Prostate gland (tissue), 2 donors: ENCODE results near the gene SERPINA5. TPM values are rescaled to one million over a fixed set of nuclear protein-coding genes. Genes with fewer than 3 reads are reported as not detected.

Experiments used
- DNase-seq: peaks from one replicate; pipeline ENCODE4 v3.0.0-alpha.2; 2019; ENCODE audit warnings: low spot score
- H3K27ac ChIP-seq, 2 donors: fragments of 200-600 bp; sonication (generic); 2 replicates each; pipeline ENCODE4 v1.5.1; 2017 to 2019
- H3K27me3 ChIP-seq: fragments of 200-600 bp; sonication (generic); replicated peaks from 2 replicates; pipeline ENCODE4 v1.5.1; 2019; ENCODE audit not compliant: insufficient read depth
- H3K36me3 ChIP-seq, 2 donors: fragments of 200-600 bp; sonication (generic); 1 replicate in 1 of 2; 2 replicates in 1 of 2; pipeline versions ENCODE4 v1.5.1 to v1.8.1; 2017 to 2019
- H3K4me1 ChIP-seq: fragments of 200-600 bp; sonication (generic); replicated peaks from 2 replicates; pipeline ENCODE4 v1.5.1; 2019
- H3K4me3 ChIP-seq, 2 donors: fragments of 200-600 bp; sonication (generic); 2 replicates each; pipeline ENCODE4 v1.5.1; 2017 to 2019
- H3K9me3 ChIP-seq: fragments of 200-600 bp; sonication (generic); 2 replicates; pipeline ENCODE4 v1.5.1; 2017
- POLR2A ChIP-seq: fragments of 450-650 bp; IDR thresholded peaks from one replicate; pipeline ENCODE4 v1.6.1; 2016; ENCODE audit warnings: antibody characterized with exemption, mild to moderate bottlenecking
- POLR2AphosphoS5 ChIP-seq: sonication (generic); formaldehyde crosslinking; IDR thresholded peaks from one replicate; pipeline ENCODE4 v1.6.1; 2017; ENCODE audit warnings: antibody characterized with exemption
- WGBS: methylation state at CpG from one replicate; pipeline ENCODE4 v1.1.5; 2018; 5-methylcytosine and 5-hydroxymethylcytosine counted together
- intact Hi-C: fragments of 100-400 bp; cut with DNase I; formaldehyde crosslinking; loops from one replicate; pipeline ENCODE4 v1.14.2; 2022
- total RNA-seq, 2 donors: library from RNA; depleted of rRNA; stranded (reverse); fragments of >200 nt; gene quantifications; one replicate each; pipeline ENCODE4 v1.1.0, GENCODE V29; 2016
- TF ChIP-seq, protein P1 (sequence below), 4 experiments: fragments of 200-600 bp in 2 of 4; fragments of 450-650 bp in 2 of 4; sonication (generic) in 2 of 4; IDR thresholded peaks; 1 replicate in 3 of 4; 2 replicates in 1 of 4; pipeline ENCODE4 v1.5.1; 2016 to 2019; ENCODE audit warnings: antibody characterized with exemption in 4 of 4, mild to moderate bottlenecking in 2 of 4, moderate library complexity in 2 of 4

Gene SERPINA5
- total RNA-seq, 2 donors from 2014 or later: 2.6 to 936 TPM

DNA sequence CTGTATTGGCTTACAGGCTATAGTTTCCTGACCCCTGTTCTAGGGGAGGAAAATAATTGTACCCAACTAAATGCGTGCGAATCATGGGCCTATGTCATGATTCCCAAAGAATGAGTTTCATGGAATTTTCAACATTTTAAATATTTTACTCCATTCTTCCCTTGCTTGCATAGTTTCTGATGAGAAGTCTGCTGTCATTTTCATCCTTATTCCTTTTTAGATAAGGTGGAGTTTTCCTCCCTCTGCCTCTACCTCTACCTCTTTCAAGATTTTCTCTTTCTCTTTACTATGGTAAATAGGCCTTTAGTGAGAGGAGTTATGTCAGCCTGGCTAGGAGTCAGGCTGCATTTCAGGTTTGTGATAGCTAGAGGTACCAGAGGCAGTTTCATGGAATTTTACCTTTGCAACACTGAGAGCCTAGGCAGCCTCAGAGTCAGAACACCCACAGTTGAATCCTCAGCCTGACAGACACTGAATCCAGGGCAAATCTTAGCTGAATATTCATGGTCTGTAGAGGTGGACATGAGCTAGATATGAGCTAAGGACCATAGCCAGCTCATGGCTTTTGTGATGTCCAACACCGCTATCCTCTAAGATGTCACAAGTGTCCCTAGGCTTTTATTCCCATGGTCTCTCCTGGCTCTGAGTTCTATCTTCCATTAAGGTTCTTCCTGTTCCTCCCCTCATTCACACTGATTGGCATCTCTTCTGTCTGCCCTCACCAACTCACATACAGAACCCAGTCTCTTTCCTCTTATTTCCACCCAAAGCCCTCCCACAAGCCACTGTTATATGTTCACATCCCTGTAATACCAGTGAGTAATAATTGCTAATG, 37.0 kb downstream of the SERPINA5 start:
- over 99% methylated on average over 3 of the region's 3 CpGs for WGBS
- no peaks in the 10 kb centered on the region for H3K27me3 ChIP-seq
- H3K27ac ChIP-seq: no peak overlapping the region
- no peaks in the 10 kb centered on the region for H3K9me3 ChIP-seq
- no peaks in the 10 kb centered on the region for H3K36me3 ChIP-seq
- intact Hi-C loops: no loop called here
- no peaks in the 10 kb centered on the region for H3K4me1 ChIP-seq
- H3K4me3 ChIP-seq: no peak overlapping the region
- TF ChIP-seq POLR2AphosphoS5 (no peak), POLR2A (no peak)
- TF ChIP-seq, protein P1, sequence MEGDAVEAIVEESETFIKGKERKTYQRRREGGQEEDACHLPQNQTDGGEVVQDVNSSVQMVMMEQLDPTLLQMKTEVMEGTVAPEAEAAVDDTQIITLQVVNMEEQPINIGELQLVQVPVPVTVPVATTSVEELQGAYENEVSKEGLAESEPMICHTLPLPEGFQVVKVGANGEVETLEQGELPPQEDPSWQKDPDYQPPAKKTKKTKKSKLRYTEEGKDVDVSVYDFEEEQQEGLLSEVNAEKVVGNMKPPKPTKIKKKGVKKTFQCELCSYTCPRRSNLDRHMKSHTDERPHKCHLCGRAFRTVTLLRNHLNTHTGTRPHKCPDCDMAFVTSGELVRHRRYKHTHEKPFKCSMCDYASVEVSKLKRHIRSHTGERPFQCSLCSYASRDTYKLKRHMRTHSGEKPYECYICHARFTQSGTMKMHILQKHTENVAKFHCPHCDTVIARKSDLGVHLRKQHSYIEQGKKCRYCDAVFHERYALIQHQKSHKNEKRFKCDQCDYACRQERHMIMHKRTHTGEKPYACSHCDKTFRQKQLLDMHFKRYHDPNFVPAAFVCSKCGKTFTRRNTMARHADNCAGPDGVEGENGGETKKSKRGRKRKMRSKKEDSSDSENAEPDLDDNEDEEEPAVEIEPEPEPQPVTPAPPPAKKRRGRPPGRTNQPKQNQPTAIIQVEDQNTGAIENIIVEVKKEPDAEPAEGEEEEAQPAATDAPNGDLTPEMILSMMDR (IDR thresholded peaks at IDR 0.05): no peak
- DNase-seq: no peak

DNA sequence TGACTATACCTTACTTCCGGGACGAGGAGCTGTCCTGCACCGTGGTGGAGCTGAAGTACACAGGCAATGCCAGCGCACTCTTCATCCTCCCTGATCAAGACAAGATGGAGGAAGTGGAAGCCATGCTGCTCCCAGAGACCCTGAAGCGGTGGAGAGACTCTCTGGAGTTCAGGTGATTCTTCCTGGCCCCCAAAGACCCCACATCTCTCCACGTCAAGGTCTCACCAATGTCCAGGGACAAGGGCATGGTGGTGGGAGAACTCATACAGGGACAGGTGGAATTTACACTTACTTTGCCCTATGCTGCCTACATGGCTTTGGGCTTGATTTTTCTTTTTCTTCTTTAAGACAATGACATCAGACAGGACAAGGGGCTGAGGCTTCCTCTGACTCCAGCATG, 38.1 kb downstream of the SERPINA5 start:
- intact Hi-C loops: no loop called here
- no peak overlapping the region for H3K27ac ChIP-seq
- no peaks in the 10 kb centered on the region for H3K27me3 ChIP-seq
- no peak overlapping the region for H3K4me3 ChIP-seq
- H3K36me3 ChIP-seq: no peaks in the 10 kb centered on the region
- 91% methylated on average over 6 of the region's 6 CpGs for WGBS
- DNase-seq: no peak
- no peak for TF ChIP-seq POLR2AphosphoS5
- TF ChIP-seq POLR2A: no peak
- TF ChIP-seq, protein P1 (IDR thresholded peaks at IDR 0.05): no peak
- no peaks in the 10 kb centered on the region for H3K9me3 ChIP-seq
- no peaks in the 10 kb centered on the region for H3K4me1 ChIP-seq

DNA sequence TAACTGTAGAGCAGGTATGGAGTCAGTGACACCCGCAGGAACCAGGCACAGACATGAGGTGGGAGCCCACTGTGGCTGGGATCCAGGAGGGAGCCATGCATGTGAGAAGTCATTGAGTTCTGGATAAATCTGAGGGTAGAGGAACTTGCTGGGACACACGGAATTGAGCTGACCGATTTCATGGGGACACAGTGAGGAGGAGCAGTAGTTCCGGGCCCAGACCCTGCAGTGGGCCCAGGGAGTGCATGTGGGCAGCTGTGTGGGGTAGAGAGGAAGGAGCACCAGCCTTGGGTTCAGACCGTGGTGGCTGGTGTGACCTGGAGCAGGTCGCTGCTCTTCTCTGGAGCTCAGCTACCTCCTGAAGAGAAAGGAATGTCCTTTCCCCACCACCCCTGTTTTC, 39.4 kb downstream of the SERPINA5 start:
- intact Hi-C loops: no loop called here
- TF ChIP-seq POLR2A: no peak
- TF ChIP-seq, protein P1 (IDR thresholded peaks at IDR 0.05): no peak
- no peak for TF ChIP-seq POLR2AphosphoS5
- WGBS: 86% methylated on average over 6 of the region's 6 CpGs
- H3K36me3 ChIP-seq: no peaks in the 10 kb centered on the region
- DNase-seq: no peak
- no peak overlapping the region for H3K4me3 ChIP-seq
- no peak overlapping the region for H3K27ac ChIP-seq
- H3K27me3 ChIP-seq: no peaks in the 10 kb centered on the region
- H3K4me1 ChIP-seq: no peaks in the 10 kb centered on the region
- H3K9me3 ChIP-seq: no peaks in the 10 kb centered on the region

DNA sequence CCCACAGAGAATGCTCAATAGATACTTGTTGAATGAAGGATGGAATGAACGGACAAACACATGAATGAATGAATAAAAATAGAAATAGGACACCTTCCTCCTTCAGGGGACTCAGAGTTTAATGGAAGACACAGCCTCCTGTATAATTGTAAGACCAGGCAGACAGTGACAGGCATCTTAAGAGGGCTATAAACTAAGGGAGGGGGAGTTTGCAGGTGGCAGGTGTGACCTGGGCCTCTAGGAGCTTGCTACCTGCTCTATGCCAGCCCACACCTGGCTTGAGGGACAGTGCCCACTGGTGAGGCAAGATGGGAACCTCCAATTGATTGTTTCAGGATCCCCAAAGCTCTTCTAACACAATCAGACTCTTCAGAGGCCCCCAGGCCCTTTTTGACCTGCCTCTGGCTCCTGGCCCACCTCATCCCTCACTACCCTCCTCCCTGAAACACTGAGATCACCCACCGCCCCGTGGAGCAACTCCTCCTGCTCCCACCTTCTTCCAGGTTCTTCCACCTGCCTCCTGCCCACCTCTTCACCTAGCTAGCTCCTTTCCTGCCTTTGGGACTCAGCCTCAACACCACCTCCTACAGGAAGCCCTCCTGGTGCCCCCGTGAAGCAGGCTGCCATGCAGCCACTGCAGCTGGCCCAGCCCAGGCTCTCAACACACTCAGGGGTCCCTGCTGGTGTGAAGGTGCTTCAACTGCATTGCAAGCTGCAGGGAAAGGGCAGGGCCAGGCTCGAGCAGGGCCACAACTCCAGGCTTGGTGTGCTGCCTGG, 40.3 kb downstream of the SERPINA5 start:
- Histone ChIP-seq H3K27me3 (no peaks in the 10 kb centered on the region), H3K4me1 (no peaks in the 10 kb centered on the region), H3K36me3 (no peaks in the 10 kb centered on the region), H3K4me3 (no peak overlapping the region), H3K9me3 (no peaks in the 10 kb centered on the region), H3K27ac (no peak overlapping the region)
- no peak for DNase-seq
- WGBS: 84% methylated on average over 5 of the region's 5 CpGs
- no peak for TF ChIP-seq POLR2A
- TF ChIP-seq POLR2AphosphoS5: no peak
- TF ChIP-seq, protein P1 (IDR thresholded peaks at IDR 0.05): no peak
- intact Hi-C loops: no loop called here
